T-helper 22 cell (primary cell): ENCODE measurements around the gene AKT1.

Experiments
- DNase-seq: peaks from one replicate; pipeline ENCODE4 v3.0.0-alpha.2; 2020; ENCODE audit warnings: low read depth

AKT1 gene

DNA sequence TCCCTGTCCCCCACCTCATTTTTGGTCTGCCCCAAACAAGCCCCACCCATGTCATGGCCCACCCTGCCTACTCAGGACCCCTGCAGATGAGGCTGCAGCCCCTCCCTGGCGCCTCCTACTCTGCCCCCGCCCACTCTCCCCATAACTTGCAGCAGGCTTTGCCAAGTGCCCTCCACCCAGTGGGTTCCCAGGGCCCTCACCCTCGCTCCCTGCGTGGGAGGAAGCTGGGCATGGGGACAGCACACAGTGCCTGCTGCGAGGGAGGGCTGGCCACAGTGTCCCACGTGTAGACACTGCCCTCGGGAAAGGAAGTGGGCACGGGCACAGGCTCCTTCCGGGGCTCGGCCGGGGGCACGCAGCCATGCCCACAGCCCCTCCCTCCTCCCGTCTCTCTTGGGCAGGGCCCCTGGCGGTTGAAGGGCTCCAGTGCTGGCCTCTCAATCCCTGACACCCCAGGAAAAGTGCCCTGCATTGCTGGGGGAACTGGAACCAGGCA lies 9.4 kb downstream of the AKT1 start:
- no peak for DNase-seq

DNA sequence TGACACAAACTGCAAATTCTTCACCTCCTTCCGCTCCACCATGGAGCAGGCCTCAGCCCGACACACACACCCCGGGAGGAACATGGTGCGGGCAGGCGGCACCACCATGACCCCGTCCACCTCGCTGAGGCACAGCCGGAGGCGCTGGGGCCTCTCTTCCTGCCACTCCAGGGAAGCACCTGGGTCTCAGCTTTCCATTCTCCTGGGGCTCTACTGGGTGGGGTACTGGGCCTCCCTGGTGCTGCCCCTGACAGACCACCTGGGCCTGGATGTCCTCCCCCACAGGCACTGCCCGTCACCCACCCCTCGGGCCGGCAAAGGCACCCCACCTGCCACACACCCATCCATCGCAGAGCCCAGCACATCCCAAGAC lies 9.9 kb downstream of the AKT1 start:
- no peak for DNase-seq

DNA sequence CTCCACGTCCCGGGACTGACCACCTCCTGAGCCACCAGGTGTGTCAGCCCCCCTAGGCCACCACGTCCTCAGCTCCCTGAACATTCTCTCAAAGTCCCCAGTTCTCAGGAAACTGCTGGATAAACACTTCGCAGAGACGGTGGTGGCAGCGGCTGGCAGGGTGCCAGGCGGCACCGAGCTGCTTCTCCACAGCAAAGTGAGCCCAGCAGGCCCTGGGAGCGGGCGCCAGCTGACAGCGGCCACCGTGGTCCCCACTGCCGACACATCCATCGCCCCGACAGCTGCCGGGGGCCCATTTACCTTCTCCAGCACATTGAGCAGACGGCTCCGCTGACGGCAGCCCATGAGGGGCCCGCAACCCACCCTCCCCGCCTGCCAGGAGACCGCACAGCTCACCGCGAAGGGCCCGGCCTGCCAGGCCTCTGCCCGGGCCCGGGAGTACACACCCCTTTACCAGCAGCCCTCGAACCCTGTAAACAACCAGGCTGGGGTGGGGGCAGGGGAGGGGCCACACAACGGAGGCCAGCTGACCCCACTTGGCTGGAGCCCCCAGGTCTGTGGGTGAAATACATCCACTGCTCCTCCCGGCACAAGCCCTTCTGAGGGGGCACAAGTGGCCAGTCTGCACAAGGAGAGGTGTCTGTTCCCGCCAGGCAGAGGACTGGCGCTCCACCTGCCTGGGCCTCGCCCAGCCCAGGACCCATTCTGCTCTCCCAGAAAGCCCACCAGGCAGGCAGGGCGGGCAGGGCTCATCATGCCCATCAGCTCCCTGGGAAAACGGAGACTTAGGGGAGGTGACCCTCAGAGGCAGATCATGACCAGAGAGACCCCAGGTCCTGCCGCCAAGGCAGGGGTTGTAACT lies 10.5 kb downstream of the AKT1 start:
- no peak for DNase-seq

DNA sequence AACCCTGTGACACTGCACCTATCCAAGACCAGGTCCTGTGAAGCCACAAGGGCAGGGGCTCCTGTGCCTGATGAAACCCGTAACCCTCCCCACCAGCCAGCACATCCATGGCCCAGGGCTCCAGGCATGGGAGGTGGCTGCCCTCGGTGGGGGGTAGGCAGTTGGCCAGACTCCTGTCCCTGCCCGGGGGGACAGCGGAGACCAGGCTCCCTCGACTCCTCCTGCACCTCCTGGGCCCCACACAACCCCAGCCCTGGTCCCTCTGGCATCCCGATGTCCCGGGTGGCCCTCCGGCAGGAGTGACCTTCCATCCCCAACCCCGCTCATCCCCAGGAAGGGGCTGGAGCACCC lies 11.4 kb downstream of the AKT1 start:
- DNase-seq: no peak

- no peak for DNase-seq
Observed at GRCh38 chr14:104783484-104784217, 11.9 kb downstream of the AKT1 start.

DNA sequence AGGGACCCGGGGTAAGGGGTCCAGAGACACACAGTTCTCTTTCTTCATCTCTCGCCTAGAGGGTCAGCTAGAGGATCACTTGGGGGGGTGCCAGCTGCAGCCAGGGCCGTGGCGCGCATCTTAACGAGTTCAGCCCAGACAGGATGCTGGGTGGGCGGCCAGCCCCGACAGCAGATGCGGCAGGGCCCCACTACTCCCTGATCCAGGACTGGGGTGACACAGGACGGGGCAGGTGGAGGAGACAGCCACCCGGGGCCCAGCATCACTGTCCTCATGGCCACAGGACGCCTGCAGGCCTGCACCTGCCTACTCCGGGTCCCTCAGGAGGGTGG lies 12.8 kb downstream of the AKT1 start:
- no peak for DNase-seq

DNA sequence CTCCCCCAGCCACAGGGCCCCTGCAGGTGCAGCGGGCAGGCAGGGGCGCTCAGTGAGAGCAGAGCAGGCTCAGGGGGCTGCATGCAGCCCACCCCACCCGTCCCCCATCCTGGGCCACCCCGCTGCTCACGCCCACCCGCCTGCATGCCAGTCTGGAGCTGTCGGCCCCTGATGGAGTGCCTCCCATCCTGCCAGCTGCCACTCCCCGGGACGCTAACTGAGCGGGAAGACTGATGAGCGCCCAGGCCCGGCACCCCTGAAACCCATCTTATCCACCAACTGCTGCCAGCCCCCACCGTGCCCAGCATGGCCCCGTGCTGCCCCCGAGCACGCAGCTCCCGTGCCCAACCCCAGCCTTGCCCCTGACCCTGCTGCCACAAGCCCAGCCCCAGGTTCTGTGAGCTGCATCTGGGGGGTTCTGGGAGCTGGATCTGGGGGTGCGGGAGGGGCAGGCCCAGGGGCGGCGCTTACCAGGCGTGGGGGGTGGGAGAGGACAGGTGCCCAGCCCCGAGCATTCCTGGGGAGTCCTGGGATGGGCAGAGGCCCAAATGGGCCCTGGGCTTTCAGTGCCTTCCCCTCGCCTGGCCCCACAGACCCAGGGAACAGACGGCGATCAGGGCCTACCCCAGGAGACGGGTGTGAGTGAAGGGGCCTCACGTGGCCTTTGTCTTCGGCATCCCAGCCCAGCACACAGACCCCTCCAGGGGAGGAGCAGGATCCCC lies 13.3 kb downstream of the AKT1 start:
- no peak for DNase-seq

DNA sequence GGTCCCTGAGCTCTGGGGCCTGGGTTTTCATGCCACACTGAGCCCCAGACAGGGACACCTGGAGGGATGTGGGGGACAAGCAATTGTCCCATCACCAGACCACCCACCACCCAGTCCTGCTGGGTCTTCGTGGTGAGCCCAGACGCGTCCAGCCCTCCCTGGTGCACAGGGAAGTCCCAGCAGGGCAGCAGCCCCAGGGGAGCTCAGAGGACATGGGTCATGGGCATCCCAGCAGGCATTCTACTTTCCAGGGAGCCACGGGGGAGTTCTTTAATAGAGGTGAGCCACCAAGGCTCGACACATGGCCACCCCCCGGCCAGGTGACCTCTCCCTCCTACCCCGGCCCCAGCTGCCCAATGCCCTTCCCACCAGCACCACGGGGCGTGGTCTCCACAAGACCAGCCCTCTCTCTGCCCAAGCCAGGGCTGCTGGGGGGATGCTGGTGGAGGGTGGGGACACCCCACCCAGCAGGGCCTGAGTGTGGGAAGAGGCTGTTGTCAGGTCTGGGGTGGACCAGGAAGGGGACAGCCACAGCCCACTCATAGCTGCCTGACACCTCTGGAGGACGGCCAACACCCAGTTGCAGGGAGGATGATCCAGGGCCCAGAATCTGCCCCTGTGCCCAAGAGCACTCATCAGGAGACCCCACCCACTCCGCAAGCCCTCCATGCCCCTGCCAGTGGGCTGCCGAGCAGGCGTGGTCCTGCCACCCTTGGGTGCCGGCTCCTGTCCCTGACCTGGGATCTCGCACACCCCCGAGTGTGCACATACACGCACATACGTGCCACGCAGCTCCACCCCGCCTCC lies 14.1 kb downstream of the AKT1 start:
- DNase-seq: no peak

- no peak for DNase-seq
Observed at GRCh38 chr14:104780513-104781030, 15.0 kb downstream of the AKT1 start.

GRCh38 chr14:104779776-104780512 lies 15.6 kb downstream of the AKT1 start:
- DNase-seq: no peak

GRCh38 chr14:104778694-104779331 lies 16.7 kb downstream of the AKT1 start:
- DNase-seq: no peak

DNA sequence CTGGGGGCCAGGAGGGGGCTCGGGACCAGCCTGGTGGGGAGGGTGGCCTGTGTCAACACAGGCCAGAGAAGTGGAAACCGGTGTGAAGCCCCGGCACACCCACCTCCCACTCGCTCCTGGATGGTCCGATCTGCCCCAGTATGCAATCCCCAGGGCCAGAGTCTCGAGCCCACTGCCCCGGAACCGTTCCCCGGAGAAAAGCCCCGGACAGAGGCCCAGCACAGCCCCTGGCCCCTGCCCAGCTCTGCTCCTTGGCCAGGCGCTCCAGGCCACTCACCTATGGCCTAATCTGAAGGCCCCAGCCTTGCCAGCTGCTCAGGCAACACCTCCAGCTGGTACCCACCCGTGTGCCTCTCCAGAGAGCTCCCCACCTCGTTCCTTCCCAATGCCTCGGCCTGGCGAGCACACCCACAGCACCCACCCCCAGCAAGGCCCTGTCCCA lies 17.7 kb downstream of the AKT1 start:
- no peak for DNase-seq

DNA sequence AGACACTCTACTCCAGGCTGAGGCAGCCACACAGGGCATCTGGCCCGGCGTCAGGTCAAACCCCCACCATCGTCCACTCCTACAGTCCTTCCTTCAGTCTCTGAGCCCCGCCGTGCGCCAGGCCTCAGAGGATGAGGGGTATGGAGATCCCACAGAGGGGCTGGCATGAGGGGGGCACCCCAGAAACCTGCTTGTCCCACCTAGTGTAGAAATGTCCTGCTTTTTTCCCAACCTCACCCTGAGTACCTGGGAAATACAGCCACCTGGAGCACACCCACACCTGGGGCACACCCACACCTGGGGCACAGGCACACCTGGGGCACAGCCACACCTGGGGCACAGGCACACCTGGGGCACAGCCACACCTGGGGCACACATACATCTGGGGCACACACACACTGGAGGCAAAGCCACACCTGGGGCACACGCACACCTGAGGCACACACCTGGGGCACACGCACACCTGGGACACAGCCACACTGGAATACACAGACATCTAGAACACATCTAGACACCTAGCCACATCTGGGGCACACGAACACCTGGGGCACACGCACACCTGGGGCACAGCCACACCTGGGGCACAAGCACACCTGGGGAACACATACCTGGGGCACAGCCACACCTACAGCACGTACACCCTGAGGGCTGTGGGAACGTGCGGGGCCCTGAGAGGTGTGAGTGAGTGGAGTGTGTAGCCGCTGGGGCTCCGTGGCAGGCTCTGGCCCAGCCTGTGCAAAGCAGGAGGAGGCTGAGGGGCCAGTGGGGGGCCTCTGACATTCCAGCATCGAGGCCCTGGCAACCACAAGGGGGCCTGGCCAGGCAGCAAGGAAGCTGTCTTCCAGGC lies 18.4 kb downstream of the AKT1 start:
- DNase-seq: no peak

- DNase-seq: no peak
Observed at GRCh38 chr14:104776481-104776880, 19.1 kb downstream of the AKT1 start.

DNA sequence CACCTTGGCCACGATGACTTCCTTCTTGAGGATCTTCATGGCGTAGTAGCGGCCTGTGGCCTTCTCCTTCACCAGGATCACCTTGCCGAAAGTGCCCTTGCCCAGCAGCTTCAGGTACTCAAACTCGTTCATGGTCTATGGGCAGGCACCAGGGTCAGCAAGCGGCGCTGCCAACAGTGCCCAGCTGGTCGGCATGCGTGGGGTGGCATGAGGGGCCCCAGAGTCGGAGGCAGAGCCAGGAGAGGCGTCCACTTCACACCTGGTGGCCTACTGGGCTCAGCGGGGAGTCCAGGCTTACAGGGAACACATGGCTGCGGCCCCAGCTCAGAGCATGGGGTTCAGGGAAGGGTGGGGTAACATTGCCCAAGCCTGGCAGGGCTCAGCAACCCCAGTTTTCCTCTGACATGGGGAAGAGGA lies 20.5 kb downstream of the AKT1 start:
- no peak for DNase-seq

DNA sequence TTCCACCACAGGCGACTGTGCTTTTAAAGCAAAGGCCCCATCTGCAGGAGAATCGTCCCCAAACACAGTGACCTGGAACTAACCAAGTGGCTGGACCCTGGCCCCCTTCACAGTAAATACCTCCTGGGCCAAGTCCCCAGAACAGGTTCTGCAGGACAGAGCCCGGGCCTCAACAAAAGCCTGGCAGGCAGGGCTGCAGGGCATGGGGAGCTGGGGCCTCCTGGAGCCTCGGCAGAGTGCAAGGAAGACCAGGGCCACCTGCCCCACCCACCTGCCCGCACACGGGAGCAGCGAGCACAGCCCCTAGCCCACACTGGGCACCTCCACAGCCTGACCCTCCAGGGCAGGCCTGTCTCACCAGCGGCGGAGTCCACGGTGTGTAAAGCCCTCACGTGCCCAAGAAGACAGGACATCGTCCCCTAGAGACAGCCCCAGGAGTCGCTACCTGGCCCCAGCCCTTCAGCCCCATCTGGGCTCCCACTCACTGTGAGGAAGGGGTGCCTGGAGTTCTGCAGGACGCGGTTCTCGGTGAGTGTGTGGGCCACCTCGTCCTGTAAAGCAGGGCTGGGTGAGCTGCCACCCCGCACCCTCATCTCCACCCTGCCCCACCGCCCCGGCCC lies 21.0 kb downstream of the AKT1 start:
- DNase-seq: no peak

GRCh38 chr14:104773505-104774452 lies 21.8 kb downstream of the AKT1 start:
- DNase-seq: no peak
